GM19025 (cell line): ENCODE data around the gene BUB3.
"Not testable (repeated sequence)": the region's sequence is repeated elsewhere in the genome, so short reads cannot be mapped to it uniquely, and the experiment has no call there.

ENCODE experiments used
- ATAC-seq: cut with Tn5 transposase; IDR thresholded peaks from one replicate; pipeline ENCODE4 v1.9.1; 2021; ENCODE audit warnings: mild to moderate bottlenecking, low read depth, moderate library complexity; ENCODE audit not compliant: unreplicated experiment

Gene BUB3

GRCh38 chr10:123153486-123154091, 613 bp upstream of the BUB3 start:
- ATAC-seq, result no peak

GRCh38 chr10:123154711-123155505, 706 bp downstream of the BUB3 start:
- ATAC-seq, result peak; percentile 41

- ATAC-seq, result no peak
Observed at GRCh38 chr10:123156078-123156477, 1.9 kb downstream of the BUB3 start.

- ATAC-seq, result no peak
Observed at GRCh38 chr10:123157210-123157609, 3.0 kb downstream of the BUB3 start.

- ATAC-seq, result no peak
Observed at GRCh38 chr10:123158682-123159081, 4.5 kb downstream of the BUB3 start.

- ATAC-seq, result no peak
Observed at GRCh38 chr10:123160311-123160980, 6.2 kb downstream of the BUB3 start.

GRCh38 chr10:123164319-123164718, 10.1 kb downstream of the BUB3 start:
- no peak for ATAC-seq

GRCh38 chr10:123165445-123166072, 11.4 kb downstream of the BUB3 start:
- ATAC-seq, result no peak

GRCh38 chr10:123166618-123167017, 12.4 kb downstream of the BUB3 start:
- ATAC-seq, result no peak

- no peak for ATAC-seq
Observed at GRCh38 chr10:123170961-123171360, 16.8 kb downstream of the BUB3 start.

GRCh38 chr10:123171616-123172015, 17.4 kb downstream of the BUB3 start:
- not testable (repeated sequence) for ATAC-seq

- ATAC-seq, result no peak
Observed at GRCh38 chr10:123175389-123176387, 21.5 kb downstream of the BUB3 start.

- ATAC-seq, result not testable (repeated sequence)
Observed at GRCh38 chr10:123178390-123178789, 24.2 kb downstream of the BUB3 start.

GRCh38 chr10:123180101-123181090, 26.2 kb downstream of the BUB3 start:
- no peak for ATAC-seq

GRCh38 chr10:123183724-123184123, 29.5 kb downstream of the BUB3 start:
- no peak for ATAC-seq

GRCh38 chr10:123187781-123188180, 33.6 kb downstream of the BUB3 start:
- ATAC-seq, result no peak

- no peak for ATAC-seq
Observed at GRCh38 chr10:123191886-123192285, 37.7 kb downstream of the BUB3 start.

- no peak for ATAC-seq
Observed at GRCh38 chr10:123194056-123194455, 39.9 kb downstream of the BUB3 start.

GRCh38 chr10:123200531-123200930, 46.3 kb downstream of the BUB3 start:
- ATAC-seq, result no peak
